ENCODE results near the gene RAD9A.

The RAD9A gene

DNA sequence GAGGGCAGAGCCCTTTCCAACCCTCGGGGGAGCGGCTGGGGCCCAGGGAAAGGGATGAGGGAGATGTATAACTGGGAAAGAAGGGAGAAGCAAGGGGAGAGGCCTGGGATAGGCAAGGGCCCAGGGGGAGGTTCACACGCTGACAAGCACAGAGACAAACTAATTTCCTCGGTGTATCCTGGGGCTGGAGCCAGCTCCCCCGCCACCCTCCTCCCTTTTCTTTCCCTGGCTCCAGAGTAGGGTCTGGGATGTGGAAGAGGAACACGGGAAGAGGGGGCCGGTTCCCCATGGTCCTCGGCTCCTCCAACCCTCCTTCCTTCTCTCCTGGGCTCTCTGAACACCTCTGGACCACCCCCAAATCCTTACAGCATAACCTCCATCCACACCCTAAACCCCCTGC lies 25.2 kb upstream of the RAD9A start:
- Mint-ChIP-seq H3K9me3 (no peaks in the 10 kb centered on the region), H3K4me3 (no peak overlapping the region), H3K4me1 (peaks cover 67% of the 10 kb centered on the region), H3K27me3 (ENCODE audit: low read depth, poor library complexity) (peaks cover 9% of the 10 kb centered on the region), H3K36me3 (ENCODE audit: low read depth) (peaks cover 3% of the 10 kb centered on the region), H3K27ac (peak overlapping the region; percentile 9)
- DNase-seq: no peak
- TF ChIP-seq, protein P1, sequence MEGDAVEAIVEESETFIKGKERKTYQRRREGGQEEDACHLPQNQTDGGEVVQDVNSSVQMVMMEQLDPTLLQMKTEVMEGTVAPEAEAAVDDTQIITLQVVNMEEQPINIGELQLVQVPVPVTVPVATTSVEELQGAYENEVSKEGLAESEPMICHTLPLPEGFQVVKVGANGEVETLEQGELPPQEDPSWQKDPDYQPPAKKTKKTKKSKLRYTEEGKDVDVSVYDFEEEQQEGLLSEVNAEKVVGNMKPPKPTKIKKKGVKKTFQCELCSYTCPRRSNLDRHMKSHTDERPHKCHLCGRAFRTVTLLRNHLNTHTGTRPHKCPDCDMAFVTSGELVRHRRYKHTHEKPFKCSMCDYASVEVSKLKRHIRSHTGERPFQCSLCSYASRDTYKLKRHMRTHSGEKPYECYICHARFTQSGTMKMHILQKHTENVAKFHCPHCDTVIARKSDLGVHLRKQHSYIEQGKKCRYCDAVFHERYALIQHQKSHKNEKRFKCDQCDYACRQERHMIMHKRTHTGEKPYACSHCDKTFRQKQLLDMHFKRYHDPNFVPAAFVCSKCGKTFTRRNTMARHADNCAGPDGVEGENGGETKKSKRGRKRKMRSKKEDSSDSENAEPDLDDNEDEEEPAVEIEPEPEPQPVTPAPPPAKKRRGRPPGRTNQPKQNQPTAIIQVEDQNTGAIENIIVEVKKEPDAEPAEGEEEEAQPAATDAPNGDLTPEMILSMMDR (IDR thresholded peaks at IDR 0.05): no peak

DNA sequence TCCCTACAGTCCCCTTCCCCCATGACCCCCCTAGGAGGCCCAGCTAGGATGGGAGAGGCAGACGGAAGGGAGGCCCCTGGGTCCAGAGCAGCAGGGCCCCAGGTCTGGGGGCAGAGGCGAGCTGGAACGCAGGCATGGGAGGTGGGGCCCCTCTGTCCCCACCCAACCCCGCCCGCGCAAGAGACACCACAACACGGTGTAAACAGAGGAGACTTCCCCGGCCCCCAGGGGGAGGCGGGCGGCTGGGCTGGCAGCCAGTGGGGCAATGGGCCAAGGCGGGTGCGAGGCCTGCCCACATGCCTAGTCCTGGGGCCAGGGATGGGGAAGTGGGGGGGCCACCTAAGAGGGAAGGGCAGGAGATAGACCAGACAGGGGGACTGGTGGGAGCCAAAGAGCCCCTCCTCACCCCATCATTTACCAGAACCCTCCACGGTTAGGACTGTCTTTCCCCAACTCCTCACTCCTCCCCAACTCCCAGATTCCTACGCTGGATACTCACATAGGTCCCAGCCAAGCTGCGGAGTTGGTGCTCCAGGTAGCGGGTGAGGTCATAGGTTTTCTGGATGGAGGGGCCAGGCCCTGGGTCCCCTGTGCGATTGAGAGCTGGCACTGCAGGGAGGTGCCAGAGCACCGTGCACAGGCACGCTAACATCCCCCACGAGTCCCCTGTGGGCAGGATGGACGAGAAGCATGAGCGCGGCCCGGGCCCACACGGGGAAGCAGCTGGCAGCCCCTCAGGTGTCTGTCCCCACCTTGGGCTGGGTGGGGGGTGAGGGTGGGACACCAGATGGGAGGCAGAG lies 24.6 kb upstream of the RAD9A start:
- H3K4me1 Mint-ChIP-seq: peaks cover 73% of the 10 kb centered on the region
- H3K36me3 Mint-ChIP-seq (ENCODE audit: low read depth): peaks cover 3% of the 10 kb centered on the region
- no peaks in the 10 kb centered on the region for H3K9me3 Mint-ChIP-seq
- no peak overlapping the region for H3K4me3 Mint-ChIP-seq
- no peak overlapping the region for H3K27ac Mint-ChIP-seq
- TF ChIP-seq, protein P1 (IDR thresholded peaks at IDR 0.05): no peak
- H3K27me3 Mint-ChIP-seq (ENCODE audit: low read depth, poor library complexity): peaks cover 9% of the 10 kb centered on the region
- no peak for DNase-seq

DNA sequence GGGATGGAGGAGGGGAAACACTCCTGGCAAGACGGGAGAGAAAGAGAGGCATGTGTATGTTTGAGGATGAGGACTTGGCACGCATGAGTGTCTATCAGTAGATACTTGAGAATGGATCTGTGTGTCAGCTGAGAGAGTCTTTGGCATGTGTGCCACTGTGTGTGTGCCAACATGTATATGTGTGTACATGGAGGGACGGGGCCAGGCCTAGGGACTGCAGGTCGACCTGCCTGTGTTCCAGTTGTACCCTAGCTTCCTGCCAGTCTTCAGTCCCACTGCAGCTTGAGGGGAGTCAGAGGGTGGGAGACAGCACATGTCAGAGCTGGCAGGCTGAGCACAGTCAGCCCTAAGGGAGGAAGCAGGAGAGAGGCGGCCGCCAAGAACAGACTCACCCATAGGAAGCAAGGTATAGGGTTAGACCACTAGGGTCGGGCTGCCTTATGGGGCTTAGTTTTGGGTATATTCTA lies 24.0 kb upstream of the RAD9A start:
- peaks cover 3% of the 10 kb centered on the region for H3K36me3 Mint-ChIP-seq (ENCODE audit: low read depth)
- H3K4me1 Mint-ChIP-seq: peaks cover 73% of the 10 kb centered on the region
- H3K9me3 Mint-ChIP-seq: no peaks in the 10 kb centered on the region
- peaks cover 9% of the 10 kb centered on the region for H3K27me3 Mint-ChIP-seq (ENCODE audit: low read depth, poor library complexity)
- no peak overlapping the region for H3K27ac Mint-ChIP-seq
- TF ChIP-seq, protein P1 (IDR thresholded peaks at IDR 0.05): no peak
- DNase-seq: no peak
- no peak overlapping the region for H3K4me3 Mint-ChIP-seq

DNA sequence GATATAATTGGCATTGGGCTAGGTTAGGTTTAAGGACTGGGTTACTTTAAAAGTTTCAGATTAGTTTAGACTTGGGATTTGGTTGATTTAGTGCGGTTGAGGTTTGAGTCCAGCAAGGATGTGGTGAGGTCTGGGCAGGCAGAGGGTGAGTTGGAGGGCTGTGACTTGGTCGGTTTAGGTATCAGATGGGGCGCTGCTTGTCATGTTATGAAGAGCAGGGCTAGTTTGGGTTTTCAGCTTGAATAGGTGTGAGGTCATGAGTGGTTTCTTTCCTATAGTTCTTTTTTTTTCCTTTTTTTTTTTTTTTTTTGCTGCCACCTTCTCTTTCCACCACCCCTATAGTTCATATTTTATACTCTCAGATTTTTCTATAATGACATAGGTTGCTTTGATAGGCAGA lies 23.2 kb upstream of the RAD9A start:
- TF ChIP-seq, protein P1 (IDR thresholded peaks at IDR 0.05): no peak
- no peaks in the 10 kb centered on the region for H3K9me3 Mint-ChIP-seq
- H3K4me3 Mint-ChIP-seq: no peak overlapping the region
- DNase-seq: no peak
- H3K36me3 Mint-ChIP-seq (ENCODE audit: low read depth): no peaks in the 10 kb centered on the region
- H3K27me3 Mint-ChIP-seq (ENCODE audit: low read depth, poor library complexity): peaks cover 6% of the 10 kb centered on the region
- no peak overlapping the region for H3K27ac Mint-ChIP-seq
- peaks cover 73% of the 10 kb centered on the region for H3K4me1 Mint-ChIP-seq

DNA sequence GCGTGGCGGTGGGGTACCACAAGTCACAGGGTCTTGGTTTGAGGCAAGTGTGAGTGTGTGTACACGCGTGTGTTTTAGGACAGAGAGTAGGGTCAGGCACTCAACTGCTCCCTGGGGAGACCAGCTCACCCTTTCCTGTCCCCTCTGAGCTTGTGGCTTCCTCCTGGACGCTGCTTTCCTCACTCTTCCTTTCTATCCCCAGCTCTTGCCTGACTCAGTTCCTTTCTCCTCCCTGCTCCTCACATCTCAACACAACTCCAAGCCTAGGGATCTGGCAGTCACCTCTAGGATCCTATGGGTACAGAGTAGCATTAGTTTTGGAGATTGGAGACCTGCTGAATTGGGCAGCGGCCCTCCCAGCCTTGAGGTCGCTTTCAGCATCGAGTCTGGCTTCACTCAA lies 22.5 kb upstream of the RAD9A start:
- DNase-seq: no peak
- TF ChIP-seq, protein P1 (IDR thresholded peaks at IDR 0.05): no peak
- Mint-ChIP-seq H3K27ac (no peak overlapping the region), H3K36me3 (ENCODE audit: low read depth) (no peaks in the 10 kb centered on the region), H3K4me1 (peaks cover 79% of the 10 kb centered on the region), H3K4me3 (peak overlapping the region; percentile 15), H3K27me3 (ENCODE audit: low read depth, poor library complexity) (peaks cover 2% of the 10 kb centered on the region), H3K9me3 (no peaks in the 10 kb centered on the region)

DNA sequence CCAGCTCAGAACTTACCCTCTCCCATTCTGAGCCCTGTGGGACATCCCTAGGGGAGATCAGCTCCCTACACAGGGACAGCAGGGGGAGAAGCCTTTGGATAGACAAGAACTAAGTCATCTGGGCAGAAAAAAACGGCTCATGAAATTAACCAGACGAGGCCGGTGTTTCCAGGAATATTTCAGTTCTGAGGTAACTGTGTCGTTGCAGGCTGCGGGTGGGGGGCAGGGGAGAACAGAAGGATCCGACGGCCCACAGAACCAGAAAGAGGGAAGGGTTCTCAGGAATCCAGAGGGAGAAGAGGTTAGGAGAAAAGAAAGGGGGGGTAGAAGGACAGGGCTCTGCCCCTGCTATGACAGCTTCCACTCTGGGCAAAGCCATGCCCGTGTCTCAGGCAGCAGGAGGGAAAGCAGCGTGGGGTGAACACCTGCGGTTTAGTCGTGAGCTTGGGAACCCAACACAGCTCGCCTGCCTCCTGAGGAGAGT lies 21.9 kb upstream of the RAD9A start:
- TF ChIP-seq, protein P1 (IDR thresholded peaks at IDR 0.05): no peak

More for the DNA sequence above, 21.9 kb upstream of the RAD9A start:
- Mint-ChIP-seq H3K4me3 (peak overlapping the region; percentile 15), H3K9me3 (no peaks in the 10 kb centered on the region), H3K36me3 (ENCODE audit: low read depth) (no peaks in the 10 kb centered on the region), H3K4me1 (peaks cover 79% of the 10 kb centered on the region), H3K27ac (no peak overlapping the region), H3K27me3 (ENCODE audit: low read depth, poor library complexity) (peaks cover 2% of the 10 kb centered on the region)
- DNase-seq: no peak

All from nephron progenitor cell (in vitro differentiated cells).